Measurements from ENCODE around the gene SPATS2L. TPM values are rescaled to one million over a fixed set of nuclear protein-coding genes. Genes with fewer than 3 reads are reported as not detected.
A peak's percentile ranks its signal among the peaks of the same experiment; 100 is the strongest.

SPATS2L gene
- 474 TPM for polyA plus RNA-seq (2013, experiment 1 of 2)
- polyA plus RNA-seq (2013, experiment 2 of 2), result 470 TPM

GRCh38 chr2:200306196-200306930 lies at the start of gene SPATS2L:
SPATS2L (plus strand) TSS chr2:200306693; CDS start chr2:200389245, 82,552 bp downstream.
- no peak within 1 kb of the TSS for H2BK15ac ChIP-seq (replicated peaks; ENCODE audit: low read depth)
- H3K27me3 ChIP-seq (ENCODE audit: insufficient read depth, low read length, poor library complexity), result no peaks in the 10 kb centered on the region
- H3K23ac ChIP-seq (ENCODE audit: low read length), result peak within 1 kb of the TSS; percentile 81
- DNase-seq, result peak; percentile 86
- peaks cover 48% of the 10 kb centered on the region for H3K79me2 ChIP-seq (ENCODE audit: control insufficient read depth, insufficient read depth, low read length)
- H3K27ac ChIP-seq (ENCODE audit: low read depth, low read length), result peak within 1 kb of the TSS; percentile 92
- peak within 1 kb of the TSS; percentile 99 for H3K18ac ChIP-seq (ENCODE audit: low read length)
- peak within 1 kb of the TSS; percentile 95 for H3K9ac ChIP-seq (ENCODE audit: low read length)
- peak within 1 kb of the TSS; percentile 96 for H2BK5ac ChIP-seq (ENCODE audit: low read length)
- peak within 1 kb of the TSS; percentile 72 for H3K4me3 ChIP-seq (ENCODE audit: low read length)
- peak within 1 kb of the TSS; percentile 73 for H2BK120ac ChIP-seq (ENCODE audit: low read depth, low read length)
- no peak within 1 kb of the TSS for H4K5ac ChIP-seq (ENCODE audit: low read length)
- no peaks in the 10 kb centered on the region for H3K36me3 ChIP-seq (ENCODE audit: control insufficient read depth, insufficient read depth, low read length)
- no CpG with 5 or more reads among the region's 69 CpGs for WGBS (ENCODE audit: extremely low coverage, insufficient coverage, low lambda C conversion rate)
- peak within 1 kb of the TSS; percentile 98 for H3K56ac ChIP-seq (ENCODE audit: low read length)
- H3K79me1 ChIP-seq (ENCODE audit: low read length), result no peaks in the 10 kb centered on the region
- no peak within 1 kb of the TSS for H2AK5ac ChIP-seq (ENCODE audit: low read length)
- peak within 1 kb of the TSS; percentile 95 for H3K4me2 ChIP-seq (ENCODE audit: low read length)
- H3K4ac ChIP-seq (ENCODE audit: low read depth, low read length), result peak within 1 kb of the TSS; percentile 96
- peaks cover 6% of the 10 kb centered on the region for H3K4me1 ChIP-seq (ENCODE audit: control insufficient read depth, low read depth, low read length)
- H4K8ac ChIP-seq (ENCODE audit: low read depth, low read length), result peak within 1 kb of the TSS; percentile 96

- Histone ChIP-seq H3K4ac (ENCODE audit: low read depth, low read length) (no peak overlapping the region), H3K4me2 (ENCODE audit: low read length) (no peak overlapping the region), H3K27ac (ENCODE audit: low read depth, low read length) (no peak overlapping the region), H3K79me2 (ENCODE audit: control insufficient read depth, insufficient read depth, low read length) (no peaks in the 10 kb centered on the region), H2BK5ac (ENCODE audit: low read length) (no peak overlapping the region), H3K4me3 (ENCODE audit: low read length) (no peak overlapping the region), H2BK120ac (ENCODE audit: low read depth, low read length) (no peak overlapping the region), H2BK15ac (replicated peaks; ENCODE audit: low read depth) (no peak overlapping the region), H3K9ac (ENCODE audit: low read length) (no peak overlapping the region), H3K56ac (ENCODE audit: low read length) (no peak overlapping the region), H3K18ac (ENCODE audit: low read length) (no peak overlapping the region), H3K36me3 (ENCODE audit: control insufficient read depth, insufficient read depth, low read length) (no peaks in the 10 kb centered on the region), H4K5ac (ENCODE audit: low read length) (no peak overlapping the region), H3K23ac (ENCODE audit: low read length) (no peak overlapping the region), H4K8ac (ENCODE audit: low read depth, low read length) (no peak overlapping the region), H2AK5ac (ENCODE audit: low read length) (no peak overlapping the region), H3K4me1 (ENCODE audit: control insufficient read depth, low read depth, low read length) (peaks cover 6% of the 10 kb centered on the region), H3K79me1 (ENCODE audit: low read length) (no peaks in the 10 kb centered on the region), H3K27me3 (ENCODE audit: insufficient read depth, low read length, poor library complexity) (no peaks in the 10 kb centered on the region)
- no CpG with 5 or more reads among the region's 6 CpGs for WGBS (ENCODE audit: extremely low coverage, insufficient coverage, low lambda C conversion rate)
- no peak for DNase-seq
Measured at GRCh38 chr2:200257570-200257969, 48.9 kb upstream of the SPATS2L start.

GRCh38 chr2:200258081-200258480 lies 48.4 kb upstream of the SPATS2L start:
- Histone ChIP-seq H3K4me3 (ENCODE audit: low read length) (no peak overlapping the region), H3K4ac (ENCODE audit: low read depth, low read length) (no peak overlapping the region), H3K27ac (ENCODE audit: low read depth, low read length) (no peak overlapping the region), H3K79me1 (ENCODE audit: low read length) (no peaks in the 10 kb centered on the region), H3K23ac (ENCODE audit: low read length) (no peak overlapping the region), H3K27me3 (ENCODE audit: insufficient read depth, low read length, poor library complexity) (no peaks in the 10 kb centered on the region), H2BK15ac (replicated peaks; ENCODE audit: low read depth) (no peak overlapping the region), H3K56ac (ENCODE audit: low read length) (no peak overlapping the region), H2BK5ac (ENCODE audit: low read length) (no peak overlapping the region), H2BK120ac (ENCODE audit: low read depth, low read length) (no peak overlapping the region), H3K4me2 (ENCODE audit: low read length) (no peak overlapping the region), H2AK5ac (ENCODE audit: low read length) (no peak overlapping the region), H3K79me2 (ENCODE audit: control insufficient read depth, insufficient read depth, low read length) (no peaks in the 10 kb centered on the region), H3K9ac (ENCODE audit: low read length) (no peak overlapping the region), H4K5ac (ENCODE audit: low read length) (no peak overlapping the region), H3K18ac (ENCODE audit: low read length) (no peak overlapping the region), H3K36me3 (ENCODE audit: control insufficient read depth, insufficient read depth, low read length) (no peaks in the 10 kb centered on the region), H3K4me1 (ENCODE audit: control insufficient read depth, low read depth, low read length) (peaks cover 3% of the 10 kb centered on the region), H4K8ac (ENCODE audit: low read depth, low read length) (no peak overlapping the region)
- WGBS (ENCODE audit: extremely low coverage, insufficient coverage, low lambda C conversion rate), result no CpG with 5 or more reads among the region's 5 CpGs
- no peak for DNase-seq

- H3K36me3 ChIP-seq (ENCODE audit: control insufficient read depth, insufficient read depth, low read length), result no peaks in the 10 kb centered on the region
- no peak overlapping the region for H2BK5ac ChIP-seq (ENCODE audit: low read length)
- H3K4me3 ChIP-seq (ENCODE audit: low read length), result no peak overlapping the region
- H2AK5ac ChIP-seq (ENCODE audit: low read length), result no peak overlapping the region
- no peak overlapping the region for H3K18ac ChIP-seq (ENCODE audit: low read length)
- H3K4ac ChIP-seq (ENCODE audit: low read depth, low read length), result no peak overlapping the region
- no peaks in the 10 kb centered on the region for H3K27me3 ChIP-seq (ENCODE audit: insufficient read depth, low read length, poor library complexity)
- no peaks in the 10 kb centered on the region for H3K4me1 ChIP-seq (ENCODE audit: control insufficient read depth, low read depth, low read length)
- H3K56ac ChIP-seq (ENCODE audit: low read length), result no peak overlapping the region
- H4K5ac ChIP-seq (ENCODE audit: low read length), result no peak overlapping the region
- H3K79me1 ChIP-seq (ENCODE audit: low read length), result no peaks in the 10 kb centered on the region
- no peak overlapping the region for H2BK120ac ChIP-seq (ENCODE audit: low read depth, low read length)
- H3K27ac ChIP-seq (ENCODE audit: low read depth, low read length), result no peak overlapping the region
- no peak overlapping the region for H2BK15ac ChIP-seq (replicated peaks; ENCODE audit: low read depth)
- no peak overlapping the region for H3K9ac ChIP-seq (ENCODE audit: low read length)
- WGBS (ENCODE audit: extremely low coverage, insufficient coverage, low lambda C conversion rate), result no CpG with 5 or more reads among the region's 7 CpGs
- H3K79me2 ChIP-seq (ENCODE audit: control insufficient read depth, insufficient read depth, low read length), result no peaks in the 10 kb centered on the region
- H4K8ac ChIP-seq (ENCODE audit: low read depth, low read length), result no peak overlapping the region
- no peak overlapping the region for H3K23ac ChIP-seq (ENCODE audit: low read length)
- H3K4me2 ChIP-seq (ENCODE audit: low read length), result no peak overlapping the region
- no peak for DNase-seq
Measured at GRCh38 chr2:200258881-200259576, 47.5 kb upstream of the SPATS2L start.

GRCh38 chr2:200259577-200259957 lies 46.9 kb upstream of the SPATS2L start:
- Histone ChIP-seq H4K5ac (ENCODE audit: low read length) (no peak overlapping the region), H3K79me2 (ENCODE audit: control insufficient read depth, insufficient read depth, low read length) (no peaks in the 10 kb centered on the region), H3K56ac (ENCODE audit: low read length) (no peak overlapping the region), H3K79me1 (ENCODE audit: low read length) (no peaks in the 10 kb centered on the region), H2AK5ac (ENCODE audit: low read length) (no peak overlapping the region), H3K4me3 (ENCODE audit: low read length) (no peak overlapping the region), H3K18ac (ENCODE audit: low read length) (no peak overlapping the region), H2BK5ac (ENCODE audit: low read length) (no peak overlapping the region), H2BK120ac (ENCODE audit: low read depth, low read length) (no peak overlapping the region), H3K23ac (ENCODE audit: low read length) (no peak overlapping the region), H3K4me2 (ENCODE audit: low read length) (no peak overlapping the region), H4K8ac (ENCODE audit: low read depth, low read length) (no peak overlapping the region), H3K4me1 (ENCODE audit: control insufficient read depth, low read depth, low read length) (no peaks in the 10 kb centered on the region), H2BK15ac (replicated peaks; ENCODE audit: low read depth) (no peak overlapping the region), H3K4ac (ENCODE audit: low read depth, low read length) (no peak overlapping the region), H3K27ac (ENCODE audit: low read depth, low read length) (no peak overlapping the region), H3K9ac (ENCODE audit: low read length) (no peak overlapping the region), H3K36me3 (ENCODE audit: control insufficient read depth, insufficient read depth, low read length) (no peaks in the 10 kb centered on the region), H3K27me3 (ENCODE audit: insufficient read depth, low read length, poor library complexity) (no peaks in the 10 kb centered on the region)
- no CpG with 5 or more reads among the region's 5 CpGs for WGBS (ENCODE audit: extremely low coverage, insufficient coverage, low lambda C conversion rate)
- no peak for DNase-seq

All from mesendoderm (in vitro differentiated cells).